Gastrocnemius medialis (tissue), 4 donors: Measurements from ENCODE around the gene XRRA1. TPM values are rescaled to one million over a fixed set of nuclear protein-coding genes. Genes with fewer than 3 reads are reported as not detected.

Source experiments
- ATAC-seq, 2 donors: fragments of 150-250 bp; one replicate each; pipeline ENCODE4 v1.9.1; 2016
- DNase-seq, 2 donors: peaks; one replicate each; pipeline ENCODE4 v3.0.0-alpha.2; 2019
- H3K27ac ChIP-seq, 4 donors: fragments of 200-600 bp; sonication (generic); 1 replicate in 1 of 4; 2 replicates in 3 of 4; pipeline ENCODE4 v1.5.1; 2016 to 2018; ENCODE audit warnings: mild to moderate bottlenecking in 2 of 4, moderate library complexity in 1 of 4
- H3K27me3 ChIP-seq, 3 donors: fragments of 200-600 bp; sonication (generic) in 2 of 3; 1 replicate in 1 of 3; 2 replicates in 2 of 3; pipeline versions ENCODE4 v1.5.1 to v1.6.0; 2016 to 2019; ENCODE audit warnings: mild to moderate bottlenecking in 1 of 3, moderate library complexity in 1 of 3
- H3K36me3 ChIP-seq, 2 donors: fragments of 200-600 bp; sonication (generic) in 1 of 2; one replicate each; pipeline ENCODE4 v1.5.1; 2017 to 2018
- H3K4me1 ChIP-seq, 2 donors: fragments of 200-600 bp; sonication (generic) in 1 of 2; one replicate each; pipeline ENCODE4 v1.5.1; 2016 to 2017; ENCODE audit warnings: mild to moderate bottlenecking in 2 of 2
- H3K4me3 ChIP-seq, 4 donors: fragments of 200-600 bp; sonication (generic) in 3 of 4; 1 replicate in 1 of 4; 2 replicates in 3 of 4; pipeline ENCODE4 v1.5.1; 2016 to 2019; ENCODE audit warnings: mild to moderate bottlenecking in 2 of 4
- H3K9me3 ChIP-seq, 3 donors: fragments of 200-600 bp; sonication (generic) in 2 of 3; 1 replicate in 1 of 3; 2 replicates in 2 of 3; pipeline ENCODE4 v1.5.1; 2016 to 2019
- CTCF ChIP-seq, 5 experiments: fragments of 450-650 bp in 3 of 5; fragments of 200-600 bp in 2 of 5; sonication (generic) in 2 of 5; IDR thresholded peaks in 4 of 5; conservative IDR thresholded peaks in 1 of 5; 1 replicate in 4 of 5; 2 replicates in 1 of 5; pipeline ENCODE4 v1.5.1; 2016 to 2019; ENCODE audit warnings: antibody characterized with exemption in 5 of 5, mild to moderate bottlenecking in 3 of 5, moderate library complexity in 3 of 5
- POLR2A ChIP-seq, 2 donors: fragments of 450-650 bp; IDR thresholded peaks; one replicate each; pipeline ENCODE4 v1.6.1; 2017; ENCODE audit warnings: antibody characterized with exemption in 2 of 2, mild to moderate bottlenecking in 2 of 2, moderate library complexity in 2 of 2
- in situ Hi-C, 4 donors: fragments of 200-750 bp; cut with MboI; loops; one replicate each; pipeline versions ENCODE4 v1.15.0 to v1.8.0; 2017; ENCODE audit warnings: low sequenced_read_pairs in 4 of 4
- intact Hi-C: fragments of 100-400 bp; cut with DNase I; formaldehyde crosslinking; loops from one replicate; pipeline ENCODE4 v1.15.1; 2023; ENCODE audit warnings: low total_unique reads
- total RNA-seq, 4 donors: library from RNA; depleted of rRNA; stranded (reverse); fragments of >200 nt; gene quantifications; one replicate each; pipeline versions ENCODE4 v1.1.0 to v1.2.3, GENCODE V29; 2016

Gene XRRA1
- total RNA-seq, 4 donors from 2014 or later: 7.8 to 16.8 (median 8.8) TPM

- peak; percentile 24 to 25 for ATAC-seq
- peak overlapping the region; percentile 88 to 96 (median 96) for H3K27ac ChIP-seq
- TF ChIP-seq POLR2A (IDR thresholded peaks at IDR 0.05) (no peak), CTCF (IDR thresholded peaks at IDR 0.05 in 4 of 5, conservative IDR thresholded peaks at IDR 0.05 in 1 of 5) (no peak)
- H3K27me3 ChIP-seq: no peaks in the 10 kb centered on the region
- peaks cover 38 to 40% of the 10 kb centered on the region in 2 donors for H3K4me1 ChIP-seq
- in situ Hi-C loops: no loop called here
- peaks cover 0 to 3% of the 10 kb centered on the region in 2 donors for H3K36me3 ChIP-seq
- intact Hi-C loops: loop anchor here (2.0 kb wide), 2 partner anchors 26 to 40 kb away; partner anchors contain the start of genes SPCS2 and XRRA1
- H3K4me3 ChIP-seq: peak overlapping the region; percentile 66 to 95 (median 91)
- no peaks in the 10 kb centered on the region for H3K9me3 ChIP-seq
- no peak for DNase-seq
These were observed 40.4 kb upstream of the XRRA1 start for GRCh38 chr11:74989260-74989638.

GRCh38 chr11:74988541-74989259 is 39.8 kb upstream of the XRRA1 start, which contains the start of gene NEU3:
Gene NEU3 (plus strand): TSS chr11:74988933. CDS start chr11:74989061, 128 bp downstream.
- DNase-seq: peak; percentile 77 to 78
- in situ Hi-C loops: no loop called here
- peak; percentile 89 to 91 for ATAC-seq
- no peaks in the 10 kb centered on the region for H3K36me3 ChIP-seq
- H3K9me3 ChIP-seq: no peaks in the 10 kb centered on the region
- no peaks in the 10 kb centered on the region for H3K27me3 ChIP-seq
- peak; percentile 77 to 80 for TF ChIP-seq POLR2A (IDR thresholded peaks at IDR 0.05)
- no peak for TF ChIP-seq CTCF (IDR thresholded peaks at IDR 0.05 in 4 of 5, conservative IDR thresholded peaks at IDR 0.05 in 1 of 5)
- H3K4me1 ChIP-seq: peaks cover 42 to 45% of the 10 kb centered on the region in 2 donors
- intact Hi-C loops: loop anchor here (2.0 kb wide), 2 partner anchors 26 to 40 kb away; partner anchors contain the start of genes SPCS2 and XRRA1
- peak within 1 kb of the TSS; percentile 88 to 96 (median 96) for H3K27ac ChIP-seq
- H3K4me3 ChIP-seq: peak within 1 kb of the TSS; percentile 66 to 95 (median 91)

- Histone ChIP-seq H3K4me3 (no peak overlapping the region), H3K27ac (no peak overlapping the region), H3K9me3 (no peaks in the 10 kb centered on the region), H3K36me3 (peaks cover 0 to 10% of the 10 kb centered on the region in 2 donors), H3K4me1 (peaks cover 16 to 21% of the 10 kb centered on the region in 2 donors), H3K27me3 (no peaks in the 10 kb centered on the region)
- no peak for DNase-seq
- no peak for TF ChIP-seq CTCF (IDR thresholded peaks at IDR 0.05 in 4 of 5, conservative IDR thresholded peaks at IDR 0.05 in 1 of 5)
- TF ChIP-seq POLR2A (IDR thresholded peaks at IDR 0.05): no peak
- in situ Hi-C loops: no loop called here
- intact Hi-C loops: no loop called here
- ATAC-seq: no peak
These were observed 35.8 kb upstream of the XRRA1 start for GRCh38 chr11:74984730-74985129.

- no peak for ATAC-seq
- Histone ChIP-seq H3K4me1 (peaks cover 13 to 17% of the 10 kb centered on the region in 2 donors), H3K9me3 (no peaks in the 10 kb centered on the region), H3K27ac (no peak overlapping the region), H3K4me3 (no peak overlapping the region), H3K36me3 (peaks cover 0 to 16% of the 10 kb centered on the region in 2 donors), H3K27me3 (no peaks in the 10 kb centered on the region)
- in situ Hi-C loops (no loop called here), intact Hi-C loops (no loop called here)
- no peak for DNase-seq
- TF ChIP-seq CTCF (IDR thresholded peaks at IDR 0.05 in 4 of 5, conservative IDR thresholded peaks at IDR 0.05 in 1 of 5) (no peak), POLR2A (IDR thresholded peaks at IDR 0.05) (no peak)
These were observed 35.2 kb upstream of the XRRA1 start for GRCh38 chr11:74984070-74984469.
